HepG2 (cell line): ENCODE measurements around the gene CGREF1. TPM values are rescaled to one million over a fixed set of nuclear protein-coding genes. Genes with fewer than 3 reads are reported as not detected.

Source experiments
- ATAC-seq: fragments of 200-7000 bp; cut with Tn5 transposase; 3 replicates; pipeline ENCODE4 v1.9.1; 2020; ENCODE audit warnings: mild to moderate bottlenecking, moderate library complexity
- BruUV-seq: library from RNA; stranded (reverse); fragments of 400-500 nt; replicated peaks from 2 replicates; lab custom pipeline; 2021; lab: Mats Ljungman, UMichigan
- CTCF ChIA-PET: fragments of 300-600 bp; formaldehyde crosslinking; extraction: SDS; loops from one replicate; lab custom pipeline; 2021; ENCODE audit warnings: low total read pairs, inconsistent platforms, low intra/inter-chr PET ratio; lab: Yijun Ruan, JAX
- POLR2A ChIA-PET: fragments of 350-600 bp; sonication (Branson Sonifier 250); formaldehyde crosslinking; loops from one replicate; lab custom pipeline; 2020; ENCODE audit warnings: antibody characterized with exemption, inconsistent platforms; lab: Yijun Ruan, JAX
- DNase-seq: peaks from one replicate; pipeline ENCODE4 v3.0.0-alpha.2; 2015; ENCODE audit warnings: low spot score
- FAIRE-seq: peaks from 3 replicates; lab custom pipeline; 2011; peaks lifted over from hg19 to GRCh38; lab: Jason Lieb, UNC
- H2AFZ ChIP-seq: one replicate; pipeline ENCODE4 v1.6.1; 2011; ENCODE audit warnings: low read length, inconsistent platforms
- H3K27ac ChIP-seq: fragments of 300-600 bp; 3 replicates; pipeline ENCODE4 v1.8.0; 2011; ENCODE audit warnings: mixed run types, mild to moderate bottlenecking, mixed read lengths, low read length, inconsistent platforms; ENCODE audit not compliant: insufficient read depth; ENCODE audit errors: extremely low read length
- H3K27me3 ChIP-seq, 2 experiments: fragments of 200-600 bp in 1 of 2; 2 replicates in 1 of 2; 3 replicates in 1 of 2; pipeline versions ENCODE4 v1.6.0 to v1.8.0; 2011; ENCODE audit warnings: low read length in 2 of 2, mild to moderate bottlenecking in 2 of 2, moderate library complexity in 2 of 2, inconsistent platforms in 1 of 2; ENCODE audit not compliant: insufficient read depth in 2 of 2, control insufficient read depth in 1 of 2
- H3K36me3 ChIP-seq, 2 experiments: fragments of 200-600 bp in 1 of 2; replicated peaks in 1 of 2; 2 replicates in 1 of 2; 3 replicates in 1 of 2; pipeline versions ENCODE4 v1.5.1 to v1.8.0; 2011; ENCODE audit warnings: low read length in 2 of 2, inconsistent platforms in 1 of 2; ENCODE audit not compliant: insufficient read depth in 2 of 2, control insufficient read depth in 1 of 2
- H3K4me1 ChIP-seq: 2 replicates; pipeline ENCODE4 v1.5.1; 2012; ENCODE audit warnings: low read length, inconsistent platforms; ENCODE audit not compliant: insufficient read depth
- H3K4me2 ChIP-seq: 2 replicates; pipeline ENCODE4 v1.6.0; 2011; ENCODE audit warnings: low read depth, low read length, inconsistent platforms
- H3K4me3 ChIP-seq, 3 experiments: fragments of 200-600 bp in 1 of 3; sonication (generic), shearing (Covaris generic) in 1 of 3; replicated peaks in 1 of 3; 2 replicates each; pipeline ENCODE4 v1.5.1; 2011 to 2016; ENCODE audit warnings: low read length in 3 of 3, inconsistent platforms in 2 of 3, low read depth in 2 of 3, mild to moderate bottlenecking in 2 of 3, control low read depth in 1 of 3, mixed read lengths in 1 of 3; ENCODE audit not compliant: insufficient read depth in 1 of 3
- H3K79me2 ChIP-seq: one replicate; pipeline ENCODE4 v1.6.1; 2011; ENCODE audit warnings: low read length, inconsistent platforms; ENCODE audit not compliant: insufficient read depth
- H3K9ac ChIP-seq: 2 replicates; pipeline ENCODE4 v1.6.0; 2011; ENCODE audit warnings: mild to moderate bottlenecking, low read depth, low read length, inconsistent platforms; ENCODE audit not compliant: insufficient read depth
- H3K9me3 ChIP-seq: 2 replicates; pipeline ENCODE4 v1.5.1; 2012; ENCODE audit warnings: mild to moderate bottlenecking, low read length
- H4K20me1 ChIP-seq: 2 replicates; pipeline ENCODE4 v1.6.0; 2011; ENCODE audit warnings: inconsistent platforms, mild to moderate bottlenecking, low read length, moderate library complexity; ENCODE audit not compliant: insufficient read depth
- ARNTL ChIP-seq: sonication (generic); formaldehyde crosslinking; IDR thresholded peaks from 2 replicates; pipeline ENCODE4 v1.4.0; 2020; ENCODE audit warnings: mild to moderate bottlenecking, missing genetic modification reagents
- CAMTA2 ChIP-seq: sonication (generic); formaldehyde crosslinking; IDR thresholded peaks from 2 replicates; pipeline ENCODE4 v1.4.0; 2020; ENCODE audit warnings: mild to moderate bottlenecking, missing genetic modification reagents, borderline replicate concordance
- CENPX ChIP-seq: sonication (generic); formaldehyde crosslinking; IDR thresholded peaks from 2 replicates; pipeline ENCODE4 v1.9.0; 2021; ENCODE audit warnings: mild to moderate bottlenecking, missing genetic modification reagents, moderate library complexity
- KLF9 ChIP-seq: IDR thresholded peaks from 2 replicates; pipeline ENCODE4 v1.6.1; 2016; ENCODE audit warnings: low read depth
- KMT2A ChIP-seq: sonication (generic); formaldehyde crosslinking; IDR thresholded peaks from 2 replicates; pipeline ENCODE4 v1.4.0; 2020; ENCODE audit warnings: missing genetic modification reagents
- MZF1 ChIP-seq: sonication (generic); formaldehyde crosslinking; IDR thresholded peaks from 2 replicates; pipeline ENCODE4 v1.8.1; 2023; ENCODE audit warnings: mild to moderate bottlenecking, missing genetic modification reagents, borderline replicate concordance
- RBAK ChIP-seq: sonication (generic); formaldehyde crosslinking; IDR thresholded peaks from 2 replicates; pipeline ENCODE4 v1.5.1; 2020; ENCODE audit warnings: mild to moderate bottlenecking, missing genetic modification reagents
- RBM39 ChIP-seq: fragments of 200-400 bp; formaldehyde crosslinking; IDR thresholded peaks from one replicate; pipeline ENCODE4 v1.6.1; 2018; ENCODE audit warnings: antibody characterized with exemption, mild to moderate bottlenecking, low read depth, low read length; ENCODE audit not compliant: poor library complexity, severe bottlenecking
- RFXANK ChIP-seq: IDR thresholded peaks from 2 replicates; pipeline ENCODE4 v1.6.1; 2016
- SMARCE1 ChIP-seq: fragments of 450-650 bp; IDR thresholded peaks from 2 replicates; pipeline ENCODE4 v1.6.1; 2017; ENCODE audit warnings: borderline replicate concordance
- TCF7L2 ChIP-seq: IDR thresholded peaks from 2 replicates; pipeline ENCODE4 v1.6.1; 2011; ENCODE audit warnings: mild to moderate bottlenecking, low read depth, low read length, moderate library complexity
- ZMYM4 ChIP-seq: sonication (generic); formaldehyde crosslinking; IDR thresholded peaks from 2 replicates; pipeline ENCODE4 v1.8.1; 2023; ENCODE audit warnings: mild to moderate bottlenecking, missing genetic modification reagents
- ZNF136 ChIP-seq: sonication (generic); formaldehyde crosslinking; IDR thresholded peaks from 2 replicates; pipeline ENCODE4 v1.8.1; 2022; ENCODE audit warnings: low read depth, mild to moderate bottlenecking, moderate library complexity, missing genetic modification reagents
- ZNF451 ChIP-seq: sonication (generic); formaldehyde crosslinking; IDR thresholded peaks from 2 replicates; pipeline ENCODE4 v1.5.0; 2020; ENCODE audit warnings: mild to moderate bottlenecking, missing genetic modification reagents
- ZNF543 ChIP-seq: sonication (generic); formaldehyde crosslinking; IDR thresholded peaks from 2 replicates; pipeline ENCODE4 v1.4.0; 2020; ENCODE audit warnings: mild to moderate bottlenecking, missing genetic modification reagents
- ZNF564 ChIP-seq: sonication (generic); formaldehyde crosslinking; IDR thresholded peaks from 2 replicates; pipeline ENCODE4 v1.8.1; 2023; ENCODE audit warnings: mild to moderate bottlenecking, missing genetic modification reagents
- ZNF775 ChIP-seq: sonication (generic); formaldehyde crosslinking; IDR thresholded peaks from 2 replicates; pipeline ENCODE4 v1.4.0; 2020; ENCODE audit warnings: missing genetic modification reagents, mild to moderate bottlenecking, moderate library complexity, borderline replicate concordance
- ZNF792 ChIP-seq: IDR thresholded peaks from 2 replicates; pipeline ENCODE4 v1.6.1; 2016
- WGBS: methylation state at CpG from one replicate; pipeline ENCODE4 v1.1.6; 2017; ENCODE audit warnings: low lambda C conversion rate; 5-methylcytosine and 5-hydroxymethylcytosine counted together
- in situ Hi-C: cut with HindIII; loops from 2 replicates; pipeline ENCODE4 v1.10.0; 2017; ENCODE audit warnings: low pct_unique_long_range_greater_than_20kb; ENCODE audit not compliant: extremely low pct_ligation_motif_present
- intact Hi-C: fragments of 100-400 bp; cut with micrococcal nuclease; formaldehyde crosslinking; loops from one replicate; pipeline ENCODE4 v1.10.0; 2022; ENCODE audit not compliant: unreplicated experiment
- polyA plus RNA-seq, 8 experiments: library from polyadenylated mRNA; depleted of rRNA in 3 of 8; stranded (reverse) in 7 of 8; unstranded in 1 of 8; fragments of >200 nt; fragmentation: Illumina TruSeq in 4 of 8; extraction: Trizol in 4 of 8; gene quantifications; 2 replicates each; pipeline versions ENCODE4 v1.2.1 to v1.2.3, GENCODE V29; 2011 to 2016; ENCODE audit warnings: low read depth in 4 of 8, missing spikeins in 1 of 8, mixed read lengths in 1 of 8; ENCODE audit not compliant: insufficient read depth in 1 of 8
- total RNA-seq, 5 experiments: library from RNA; depleted of rRNA; stranded (reverse); fragments of >200 nt; fragmentation: Illumina TruSeq; extraction: Trizol; gene quantifications; 2 replicates each; pipeline ENCODE4 v1.2.3, GENCODE V29; 2016; ENCODE audit warnings: low read depth in 1 of 5
- TF ChIP-seq, protein P1 (sequence below), 2 experiments: sonication (generic) in 1 of 2; formaldehyde crosslinking in 1 of 2; IDR thresholded peaks; 2 replicates each; pipeline versions ENCODE4 v1.5.1 to v1.6.1; 2011 to 2020; ENCODE audit warnings: borderline replicate concordance in 1 of 2, low read depth in 1 of 2, low read length in 1 of 2, mild to moderate bottlenecking in 1 of 2, missing genetic modification reagents in 1 of 2, moderate library complexity in 1 of 2
- TF ChIP-seq, protein P2 (sequence below): sonication (generic); formaldehyde crosslinking; conservative IDR thresholded peaks from 2 replicates; pipeline ENCODE4 v1.8.0; 2022; ENCODE audit warnings: missing genetic modification reagents

Gene CGREF1
- total and polyA plus RNA-seq, 2 of the 13 experiments (the other 11 are each of a cell fraction or from before 2014, with no cell fraction given) = 13.9 to 23.4 TPM

DNA sequence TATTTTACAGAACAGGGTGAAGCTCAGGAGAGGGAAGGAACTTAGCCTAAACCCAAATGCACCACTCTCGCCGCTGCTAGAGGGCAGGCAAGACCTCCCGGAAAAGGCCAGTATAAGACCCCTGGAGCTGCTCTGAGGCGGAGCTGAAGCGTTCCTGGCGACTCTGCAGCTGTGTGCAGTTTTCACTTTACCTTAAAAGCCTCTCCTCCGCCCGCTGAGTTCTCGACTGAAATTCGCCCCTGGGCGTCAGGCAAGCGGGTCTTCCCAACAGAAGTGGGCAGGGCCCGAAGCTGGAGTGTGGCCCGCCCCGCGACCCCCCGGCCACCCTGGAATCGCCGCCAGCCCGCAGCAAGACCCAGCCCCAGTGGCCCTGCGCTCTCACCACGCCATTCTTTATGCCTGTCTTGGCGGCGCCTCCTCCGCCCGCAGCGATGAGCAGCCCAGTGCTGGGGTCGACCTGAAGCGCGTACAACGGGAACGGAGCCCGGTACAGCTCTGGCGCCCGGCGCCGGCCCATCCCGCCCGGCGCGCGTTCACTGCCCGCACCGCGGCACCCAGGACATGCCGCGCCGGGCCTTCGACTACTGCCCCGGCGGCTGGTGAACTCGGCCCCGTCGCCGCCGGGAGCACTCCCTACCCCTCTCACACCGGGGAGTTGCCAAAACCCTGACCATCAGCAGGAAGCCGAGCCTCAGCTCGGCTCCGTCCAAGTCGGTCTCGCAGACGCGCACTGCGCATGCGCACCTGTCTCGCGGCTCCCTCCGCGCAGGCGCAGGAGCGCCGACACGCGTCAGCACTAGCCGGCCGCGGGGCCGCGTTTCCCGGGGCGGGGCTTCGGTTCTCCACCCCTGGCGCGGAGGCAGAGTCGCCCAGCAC, 15.2 kb upstream of the CGREF1 start, which contains the start of gene PREB:
Gene PREB, minus strand, starts transcription at position 732 of the 876 bp plus-strand sequence. Its CDS starts 215 bp downstream, at position 517.
- ChIA-PET POLR2A (interaction anchor here (0.9 to 3.6 kb wide), 26 partner anchors 10 to 129 kb away, joined by 3 to 76 read pairs (median 6); partner anchors contain the start of genes ABHD1, AGBL5, ATRAID and CGREF1), CTCF (interaction anchor here (1.8 kb wide), 1 partner anchor 57 kb away, joined by 10 read pairs; no protein-coding TSS in a partner anchor)
- DNase-seq (peak; percentile 91), FAIRE-seq (peak; percentile 69), ATAC-seq (peak; percentile 83)
- H3K27me3 ChIP-seq = peaks cover 6 to 14% of the 10 kb centered on the region in 2 experiments; a peak in 3 of 5 replicates
- peak within 1 kb of the TSS; percentile 96 for H3K4me2 ChIP-seq
- no peaks in the 10 kb centered on the region; the same call in 1 of the 2 replicates for H4K20me1 ChIP-seq
- H3K79me2 ChIP-seq = peaks cover 22% of the 10 kb centered on the region
- H3K9me3 ChIP-seq = no peaks in the 10 kb centered on the region
- H2AFZ ChIP-seq = no peak within 1 kb of the TSS
- in situ Hi-C loops (no loop called here), intact Hi-C loops (loop anchor here (1.0 to 2.0 kb wide), 2 partner anchors 11 to 57 kb away; partner anchors contain the start of gene ABHD1)
- BruUV-seq = no TSS peak
- H3K9ac ChIP-seq = peak within 1 kb of the TSS; percentile 98
- peaks cover 52% of the 10 kb centered on the region for H3K4me1 ChIP-seq
- peaks cover 20 to 34% of the 10 kb centered on the region in 2 experiments for H3K36me3 ChIP-seq
- H3K4me3 ChIP-seq = peak within 1 kb of the TSS; percentile 92 to 100 (median 96)
- peak within 1 kb of the TSS; percentile 72 for H3K27ac ChIP-seq
- under 1% methylated on average over 34 of the region's 86 CpGs for WGBS
- TF ChIP-seq ZNF136 (no peak), ARNTL (CRISPR knock-in tag) (0 out of 2 replicates have a peak, but pooled peaks have one; percentile 15), ZNF564 (CRISPR knock-in tag) (no peak; the same call in 1 of the 2 replicates), RFXANK (CRISPR knock-in tag) (no peak), CAMTA2 (CRISPR knock-in tag) (peak; percentile 55; the same call in 1 of the 2 replicates), ZMYM4 (CRISPR knock-in tag) (no peak; the same call in 1 of the 2 replicates), ZNF775 (CRISPR knock-in tag) (no peak), ZNF792 (CRISPR knock-in tag) (no peak), ZNF543 (CRISPR knock-in tag) (no peak; the same call in 1 of the 2 replicates), MZF1 (no peak), KMT2A (peak; percentile 77; the same call in 1 of the 2 replicates), CENPX (CRISPR knock-in tag) (no peak), ZNF451 (no peak), RBAK (CRISPR knock-in tag) (no peak), SMARCE1 (no peak), TCF7L2 (no peak), KLF9 (no peak), RBM39 (peak; percentile 35)
- TF ChIP-seq, protein P1, sequence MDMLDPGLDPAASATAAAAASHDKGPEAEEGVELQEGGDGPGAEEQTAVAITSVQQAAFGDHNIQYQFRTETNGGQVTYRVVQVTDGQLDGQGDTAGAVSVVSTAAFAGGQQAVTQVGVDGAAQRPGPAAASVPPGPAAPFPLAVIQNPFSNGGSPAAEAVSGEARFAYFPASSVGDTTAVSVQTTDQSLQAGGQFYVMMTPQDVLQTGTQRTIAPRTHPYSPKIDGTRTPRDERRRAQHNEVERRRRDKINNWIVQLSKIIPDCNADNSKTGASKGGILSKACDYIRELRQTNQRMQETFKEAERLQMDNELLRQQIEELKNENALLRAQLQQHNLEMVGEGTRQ (IDR thresholded peaks at IDR 0.05; ENCODE audit: low read depth, low read length) = no peak; the same call in 1 of the 2 replicates
- TF ChIP-seq, protein P1 (CRISPR knock-in tag; IDR thresholded peaks at IDR 0.05; ENCODE audit: borderline replicate concordance) = no peak
- TF ChIP-seq, protein P2, sequence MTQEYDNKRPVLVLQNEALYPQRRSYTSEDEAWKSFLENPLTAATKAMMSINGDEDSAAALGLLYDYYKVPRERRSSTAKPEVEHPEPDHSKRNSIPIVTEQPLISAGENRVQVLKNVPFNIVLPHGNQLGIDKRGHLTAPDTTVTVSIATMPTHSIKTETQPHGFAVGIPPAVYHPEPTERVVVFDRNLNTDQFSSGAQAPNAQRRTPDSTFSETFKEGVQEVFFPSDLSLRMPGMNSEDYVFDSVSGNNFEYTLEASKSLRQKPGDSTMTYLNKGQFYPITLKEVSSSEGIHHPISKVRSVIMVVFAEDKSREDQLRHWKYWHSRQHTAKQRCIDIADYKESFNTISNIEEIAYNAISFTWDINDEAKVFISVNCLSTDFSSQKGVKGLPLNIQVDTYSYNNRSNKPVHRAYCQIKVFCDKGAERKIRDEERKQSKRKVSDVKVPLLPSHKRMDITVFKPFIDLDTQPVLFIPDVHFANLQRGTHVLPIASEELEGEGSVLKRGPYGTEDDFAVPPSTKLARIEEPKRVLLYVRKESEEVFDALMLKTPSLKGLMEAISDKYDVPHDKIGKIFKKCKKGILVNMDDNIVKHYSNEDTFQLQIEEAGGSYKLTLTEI (CRISPR knock-in tag) = no peak
